DMS153 treated with DMSO at 0.1 percent for 48 hours (cell line): ENCODE measurements around the gene ZBTB8B.
"Not testable (repeated sequence)": the region's sequence is repeated elsewhere in the genome, so short reads cannot be mapped to it uniquely, and the experiment has no call there.

Experiments
- DNase-seq: peaks from one replicate; lab custom pipeline; 2025; ENCODE audit not compliant: unreplicated experiment; lab: John Stamatoyannopoulos, UW

ZBTB8B gene

GRCh38 chr1:32468791-32469190 lies 3.9 kb downstream of the ZBTB8B start:
- no peak for DNase-seq

DNA sequence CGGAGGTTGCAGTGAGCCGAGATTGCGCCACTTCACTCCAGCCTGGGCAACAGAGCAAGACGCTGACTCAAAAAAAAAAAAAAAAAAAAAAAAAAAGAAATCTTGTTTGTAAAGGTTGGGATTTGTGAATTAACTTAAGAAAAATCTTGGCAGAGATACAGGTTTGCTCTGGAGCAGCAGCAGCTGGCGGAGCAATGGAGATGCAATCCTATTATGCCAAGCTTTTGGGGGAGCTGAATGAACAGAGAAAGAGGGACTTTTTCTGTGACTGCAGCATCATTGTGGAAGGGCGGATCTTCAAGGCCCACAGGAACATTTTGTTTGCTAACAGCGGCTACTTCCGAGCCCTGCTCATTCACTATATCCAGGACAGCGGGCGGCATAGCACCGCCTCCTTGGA lies 5.6 kb downstream of the ZBTB8B start:
- no peak for DNase-seq

DNA sequence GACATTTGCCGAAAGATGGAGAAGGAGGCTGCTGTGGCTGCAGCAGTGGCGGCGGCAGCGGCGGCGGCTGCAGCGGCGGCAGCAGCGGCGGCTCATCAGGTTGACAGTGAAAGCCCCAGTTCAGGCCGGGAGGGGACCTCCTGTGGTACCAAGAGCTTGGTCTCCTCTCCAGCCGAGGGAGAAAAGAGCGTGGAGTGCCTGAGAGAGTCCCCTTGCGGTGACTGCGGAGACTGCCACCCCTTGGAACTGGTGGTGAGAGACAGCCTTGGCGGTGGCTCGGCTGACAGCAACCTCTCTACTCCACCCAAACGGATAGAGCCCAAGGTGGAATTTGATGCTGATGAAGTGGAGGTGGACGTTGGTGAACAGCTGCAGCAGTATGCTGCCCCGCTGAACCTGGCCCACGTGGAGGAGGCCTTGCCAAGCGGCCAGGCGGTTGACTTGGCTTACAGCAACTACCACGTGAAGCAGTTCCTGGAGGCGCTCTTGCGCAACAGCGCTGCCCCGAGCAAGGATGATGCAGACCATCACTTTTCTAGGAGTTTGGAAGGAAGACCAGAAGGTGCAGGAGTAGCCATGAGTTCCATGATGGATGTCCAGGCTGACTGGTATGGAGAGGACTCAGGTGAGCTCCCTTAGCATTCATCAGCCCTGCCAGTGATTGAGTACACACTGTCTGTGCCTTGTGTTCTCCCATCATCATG lies 6.3 kb downstream of the ZBTB8B start:
- DNase-seq = no peak

DNA sequence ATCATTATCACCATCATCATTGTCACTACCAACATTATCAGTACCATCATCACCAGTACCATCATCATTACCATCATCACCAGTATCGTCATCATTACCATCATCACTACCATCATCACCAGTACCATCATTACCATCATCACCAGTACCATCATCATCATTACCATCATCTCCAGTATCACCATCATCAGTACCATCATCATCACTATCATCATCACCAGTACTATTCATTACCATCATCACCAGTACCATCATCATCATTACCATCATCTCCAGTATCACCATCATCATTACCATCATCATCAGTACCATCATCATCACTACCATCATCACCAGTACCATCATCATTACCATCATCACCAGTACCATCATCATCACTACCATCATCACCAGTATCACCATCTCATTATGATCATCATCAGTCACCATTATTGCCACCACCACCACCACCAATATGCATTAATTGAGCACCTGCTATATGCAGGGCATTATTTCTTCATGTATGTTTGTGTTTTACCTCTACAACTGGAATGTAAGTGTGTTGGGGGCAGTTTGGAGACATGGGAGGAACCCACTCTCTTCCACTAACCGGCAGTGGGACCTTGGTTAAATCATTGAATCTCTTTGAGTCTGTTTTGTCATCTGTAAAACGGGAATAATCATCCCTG lies 7.0 kb downstream of the ZBTB8B start:
- DNase-seq = no peak

DNA sequence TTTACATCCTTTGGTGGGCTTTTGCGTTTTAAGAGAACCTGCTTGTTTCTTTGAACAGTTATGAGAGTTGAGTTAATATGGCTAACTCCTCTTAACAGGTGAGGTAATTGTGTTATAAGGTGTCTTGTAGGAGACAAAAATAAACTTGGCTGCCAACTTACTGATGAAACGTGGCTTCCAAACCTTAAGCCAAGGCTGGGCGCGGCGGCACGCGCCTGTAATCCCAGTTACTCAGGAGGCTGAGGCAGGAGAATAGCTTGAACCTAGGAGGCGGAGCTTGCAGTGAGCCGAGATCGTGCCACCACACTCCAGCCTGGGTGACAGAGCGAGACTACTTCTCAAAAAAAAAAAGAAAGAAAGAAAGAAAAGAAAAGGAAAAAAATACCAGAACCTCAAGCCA lies 8.1 kb downstream of the ZBTB8B start:
- DNase-seq = not testable (repeated sequence)

- DNase-seq = peak; percentile 85
Measured at GRCh38 chr1:32474954-32475353, 10.1 kb downstream of the ZBTB8B start.

DNA sequence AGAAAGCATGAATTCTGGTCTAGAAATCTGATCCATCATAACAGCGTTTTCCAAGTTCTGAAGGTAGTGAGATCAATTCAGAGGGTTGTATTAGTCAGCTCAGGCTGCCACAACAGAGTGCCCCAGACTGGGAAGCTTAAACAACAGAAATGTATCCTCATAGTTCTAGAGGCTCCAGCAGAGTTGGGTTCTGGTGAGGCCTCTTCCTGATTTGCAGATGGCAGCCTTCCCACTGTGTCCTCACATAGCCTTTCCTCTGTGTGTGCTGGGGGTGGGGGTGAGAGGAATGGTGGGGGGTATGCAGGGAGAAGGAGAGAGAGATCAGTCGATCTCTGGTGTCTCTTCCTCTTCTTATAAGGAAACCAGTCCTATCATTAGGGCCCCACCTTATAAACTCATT lies 15.1 kb downstream of the ZBTB8B start:
- DNase-seq = no peak

DNA sequence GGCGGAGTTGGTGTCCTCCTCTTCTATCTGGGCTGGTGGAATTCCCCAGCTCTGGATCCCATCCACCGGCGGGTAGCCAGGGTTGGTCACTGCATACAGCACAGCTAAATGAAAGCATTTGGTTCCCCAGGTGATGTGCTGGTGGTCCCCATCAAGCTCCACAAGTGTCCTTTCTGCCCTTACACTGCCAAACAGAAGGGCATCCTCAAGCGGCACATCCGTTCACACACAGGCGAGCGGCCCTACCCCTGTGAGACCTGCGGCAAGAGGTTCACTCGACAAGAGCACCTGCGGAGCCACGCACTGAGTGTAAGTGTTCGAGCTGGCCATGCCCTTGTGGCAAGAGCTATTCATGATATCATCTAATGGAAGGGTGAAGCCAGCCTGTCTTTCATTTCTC lies 15.9 kb downstream of the ZBTB8B start:
- DNase-seq = no peak

DNA sequence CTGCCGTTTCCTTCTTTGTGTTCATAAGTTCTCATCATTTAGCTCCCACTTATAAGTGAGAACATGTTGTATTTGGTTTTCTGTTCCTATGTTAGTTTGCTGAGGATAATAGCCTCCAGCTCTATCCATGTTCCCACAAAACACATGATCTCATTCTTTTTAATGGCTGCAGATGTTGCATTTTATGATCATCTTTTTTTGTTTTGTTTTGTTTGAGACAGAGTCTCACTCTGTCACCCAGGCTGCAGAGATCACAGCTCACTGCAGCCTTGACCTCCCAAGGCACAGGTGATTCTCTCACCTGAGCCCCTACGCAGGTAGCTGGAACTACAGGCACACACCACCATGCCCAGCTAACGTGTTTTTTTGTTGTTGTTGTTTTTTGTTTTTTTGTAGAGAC lies 16.9 kb downstream of the ZBTB8B start:
- DNase-seq = not testable (repeated sequence)

DNA sequence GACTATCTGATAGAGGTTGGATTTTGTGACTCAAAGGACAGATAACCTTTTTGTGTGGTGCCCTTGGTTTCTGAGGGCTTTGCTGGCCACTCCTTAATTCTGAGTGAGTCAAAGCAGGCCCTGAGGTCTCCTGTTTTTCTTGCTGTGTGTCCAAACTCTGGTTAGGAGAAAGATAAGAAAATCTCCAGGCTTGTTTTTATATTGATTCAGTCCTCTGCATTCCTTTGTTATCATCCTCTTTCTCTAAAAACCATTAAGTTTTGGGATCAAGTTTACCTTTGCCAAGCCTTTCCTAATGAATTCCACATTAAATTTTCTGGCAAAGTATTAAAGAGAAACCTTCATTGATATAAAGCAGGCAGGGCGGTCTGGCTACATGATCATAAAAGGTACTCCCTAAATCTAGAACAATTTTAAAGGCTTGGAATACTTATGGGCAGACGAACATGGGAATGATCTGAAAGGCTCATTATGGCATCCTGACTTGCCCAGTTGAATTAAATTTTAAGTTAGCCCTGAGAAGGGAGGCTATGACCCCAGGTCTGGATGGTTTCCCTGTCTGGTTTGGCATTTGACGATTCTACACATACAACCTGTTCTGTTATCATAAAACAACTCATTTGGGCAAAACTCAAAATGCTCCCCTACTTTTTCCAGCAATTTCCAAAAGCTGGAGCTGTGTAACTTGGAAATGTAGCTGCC lies 20.8 kb downstream of the ZBTB8B start:
- DNase-seq = no peak

- no peak for DNase-seq
Measured at GRCh38 chr1:32486463-32487113, 21.7 kb downstream of the ZBTB8B start.

DNA sequence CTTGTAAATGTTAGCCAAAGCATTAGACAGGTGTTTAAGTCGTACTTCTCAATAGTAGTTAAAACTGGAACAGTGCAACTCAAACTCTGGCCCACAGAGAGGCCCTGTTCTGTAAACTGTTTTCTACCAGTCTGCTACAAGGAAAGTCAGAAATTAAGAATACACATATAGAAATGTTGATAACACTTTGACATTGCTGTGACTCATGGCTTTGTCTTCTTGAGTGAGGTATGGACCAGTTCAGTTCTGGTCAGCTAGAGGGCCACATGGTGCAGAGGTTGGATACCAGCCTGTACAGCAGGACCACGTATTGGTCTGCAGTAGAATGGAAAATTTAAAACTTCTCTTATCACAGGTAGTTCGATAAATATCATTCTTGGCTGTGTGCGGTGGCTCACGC lies 22.3 kb downstream of the ZBTB8B start:
- DNase-seq = no peak

DNA sequence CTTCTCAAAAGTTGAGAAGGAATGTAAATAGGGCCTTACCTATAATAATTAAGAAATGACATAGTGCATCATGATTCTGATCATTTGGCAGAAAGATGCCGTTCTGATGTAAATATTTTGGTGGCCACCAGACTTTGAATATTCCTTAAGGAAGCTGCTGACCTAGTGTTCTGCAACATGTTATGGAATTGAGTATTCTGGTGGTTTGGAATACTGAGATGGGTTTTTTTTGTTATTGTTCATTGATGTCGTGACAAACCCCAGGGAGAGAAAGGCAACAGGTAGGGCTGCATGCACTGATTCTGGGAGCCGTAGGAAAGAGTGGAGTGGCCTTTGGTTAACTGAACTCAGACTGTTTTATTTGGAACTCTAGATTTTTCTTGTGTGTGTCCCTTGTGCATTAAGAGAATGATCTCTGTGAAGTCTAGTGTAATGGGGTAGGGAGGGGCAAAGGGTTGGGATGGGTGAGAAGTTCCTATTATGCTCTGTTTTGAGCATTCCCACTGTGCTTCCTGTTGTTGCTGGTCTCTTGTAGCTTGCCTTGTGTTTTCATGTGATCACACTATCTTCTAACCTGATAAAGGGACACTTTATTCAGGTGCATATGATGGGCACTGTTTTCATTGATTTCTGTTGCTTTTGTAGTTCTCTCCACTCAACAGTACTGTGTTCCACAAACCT lies 25.0 kb downstream of the ZBTB8B start:
- DNase-seq = no peak

GRCh38 chr1:32491386-32491785 lies 26.5 kb downstream of the ZBTB8B start:
- DNase-seq = no peak

DNA sequence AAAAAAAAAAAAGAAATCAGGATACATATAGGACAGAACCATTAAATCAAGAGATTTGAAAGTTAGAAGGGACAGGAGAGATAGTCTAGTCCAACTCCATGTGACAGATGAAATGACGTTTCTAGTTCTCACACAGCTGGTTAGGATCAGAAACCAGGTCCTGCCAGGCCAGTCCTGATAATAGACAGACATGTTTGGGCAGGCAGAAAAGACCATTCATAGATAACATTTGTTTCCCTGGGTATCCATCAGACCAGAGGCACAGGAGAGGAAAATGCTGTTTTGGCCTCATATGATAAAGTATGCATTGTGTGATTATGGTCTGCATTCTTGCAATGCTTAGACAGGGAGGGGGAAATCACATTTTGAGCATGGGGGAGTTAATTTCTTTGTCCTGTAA lies 29.3 kb downstream of the ZBTB8B start:
- no peak for DNase-seq

DNA sequence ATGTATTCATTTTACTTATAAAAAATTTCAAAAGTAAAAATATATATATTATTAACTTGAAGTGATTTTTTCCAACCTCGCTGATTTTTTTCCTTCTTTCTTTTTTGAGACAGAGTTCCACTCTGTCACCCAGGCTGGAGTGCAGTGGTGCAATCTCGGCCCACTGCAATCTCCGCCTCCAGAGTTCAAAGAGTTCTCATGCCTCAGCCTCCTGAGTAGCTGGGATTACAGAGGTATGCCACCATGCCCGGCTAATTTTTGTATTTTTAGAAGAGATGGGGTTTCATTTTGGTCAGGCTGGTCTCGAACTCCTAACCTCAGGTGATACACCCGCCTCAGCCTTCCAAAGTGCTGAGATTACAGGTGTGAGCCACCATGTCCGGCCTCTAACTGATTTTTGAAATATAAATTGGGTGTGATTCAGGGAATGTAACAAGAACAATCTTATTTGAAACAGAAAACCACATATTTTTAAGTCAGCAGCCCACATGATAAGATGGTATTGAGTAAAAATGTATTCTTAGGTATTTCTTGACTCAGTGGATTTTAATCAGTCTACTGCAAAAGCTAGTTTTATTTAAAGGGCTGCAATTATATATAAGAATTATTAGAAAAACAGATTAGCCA lies 30.0 kb downstream of the ZBTB8B start:
- no peak for DNase-seq

DNA sequence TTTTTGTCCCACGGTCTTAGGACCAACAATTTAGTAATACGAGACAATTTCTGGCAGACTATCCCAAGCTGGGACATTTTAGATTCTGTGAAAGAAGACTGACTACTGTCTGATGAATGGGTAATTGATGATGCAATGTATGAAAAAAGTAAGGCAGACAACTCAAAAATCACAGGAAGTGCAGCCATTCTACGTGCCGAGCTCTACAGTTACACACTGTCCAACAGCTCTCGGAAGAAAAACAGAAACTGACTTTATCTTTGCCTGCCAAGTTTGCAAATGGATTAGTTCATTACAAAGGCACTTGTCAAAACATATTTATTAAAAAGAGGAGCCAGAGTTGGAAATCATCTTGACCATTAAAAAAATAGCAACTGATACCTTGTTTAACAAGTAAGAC lies 31.3 kb downstream of the ZBTB8B start:
- no peak for DNase-seq

DNA sequence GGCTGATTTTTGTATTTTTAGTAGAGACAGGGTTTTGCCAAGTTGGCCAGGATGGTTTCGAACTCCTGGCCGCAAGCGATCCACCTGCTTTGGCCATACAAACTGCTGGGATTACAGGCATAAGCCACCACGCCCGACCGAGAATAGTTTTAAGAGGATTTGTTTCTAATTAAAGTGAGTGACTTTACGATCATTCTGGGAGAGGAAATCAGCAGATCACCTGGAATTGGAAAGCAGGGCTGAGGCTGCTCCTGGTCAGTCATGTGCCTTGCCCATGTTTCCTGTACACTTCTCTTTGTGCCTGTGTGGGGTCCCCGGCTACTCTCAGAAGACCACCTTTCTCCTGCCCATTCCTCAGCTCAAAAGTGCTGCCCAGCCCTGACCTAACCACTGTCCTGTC lies 33.9 kb downstream of the ZBTB8B start:
- DNase-seq = no peak

- peak; percentile 69 for DNase-seq
Measured at GRCh38 chr1:32500387-32501209, 35.7 kb downstream of the ZBTB8B start.

GRCh38 chr1:32501865-32502264 lies 37.0 kb downstream of the ZBTB8B start:
- DNase-seq = no peak
